GM12873 (cell line): Measurements from ENCODE around the gene UFD1.

ENCODE experiments used
- TF ChIP-seq, protein P1 (sequence below): IDR thresholded peaks from 2 replicates; pipeline ENCODE4 v1.5.1; 2012; ENCODE audit warnings: low read depth, mild to moderate bottlenecking, moderate library complexity, low read length, control low read depth; ENCODE audit not compliant: insufficient read depth; ENCODE audit errors: missing control alignments

Gene UFD1

DNA sequence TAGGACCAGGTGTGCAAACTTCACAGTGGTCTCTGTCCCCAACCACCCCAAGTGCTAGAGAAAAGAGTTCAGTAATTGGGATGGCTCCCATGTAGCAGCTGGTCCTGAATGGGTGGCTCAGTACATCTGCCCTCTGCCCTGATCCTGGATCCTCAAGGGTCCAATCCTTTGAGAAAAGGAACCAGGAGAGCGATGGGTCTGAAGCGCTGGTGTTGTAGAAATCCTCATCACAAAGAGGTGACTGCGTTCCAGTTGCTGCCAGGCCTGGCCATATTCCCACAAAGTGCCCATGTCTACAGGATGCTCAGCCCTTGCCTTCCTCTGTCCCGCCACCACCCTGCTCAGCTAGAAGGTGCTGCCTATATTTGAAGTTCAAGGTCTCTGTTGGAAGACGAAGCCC is 25.3 kb downstream of the UFD1 start:
- TF ChIP-seq, protein P1, sequence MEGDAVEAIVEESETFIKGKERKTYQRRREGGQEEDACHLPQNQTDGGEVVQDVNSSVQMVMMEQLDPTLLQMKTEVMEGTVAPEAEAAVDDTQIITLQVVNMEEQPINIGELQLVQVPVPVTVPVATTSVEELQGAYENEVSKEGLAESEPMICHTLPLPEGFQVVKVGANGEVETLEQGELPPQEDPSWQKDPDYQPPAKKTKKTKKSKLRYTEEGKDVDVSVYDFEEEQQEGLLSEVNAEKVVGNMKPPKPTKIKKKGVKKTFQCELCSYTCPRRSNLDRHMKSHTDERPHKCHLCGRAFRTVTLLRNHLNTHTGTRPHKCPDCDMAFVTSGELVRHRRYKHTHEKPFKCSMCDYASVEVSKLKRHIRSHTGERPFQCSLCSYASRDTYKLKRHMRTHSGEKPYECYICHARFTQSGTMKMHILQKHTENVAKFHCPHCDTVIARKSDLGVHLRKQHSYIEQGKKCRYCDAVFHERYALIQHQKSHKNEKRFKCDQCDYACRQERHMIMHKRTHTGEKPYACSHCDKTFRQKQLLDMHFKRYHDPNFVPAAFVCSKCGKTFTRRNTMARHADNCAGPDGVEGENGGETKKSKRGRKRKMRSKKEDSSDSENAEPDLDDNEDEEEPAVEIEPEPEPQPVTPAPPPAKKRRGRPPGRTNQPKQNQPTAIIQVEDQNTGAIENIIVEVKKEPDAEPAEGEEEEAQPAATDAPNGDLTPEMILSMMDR: no peak

DNA sequence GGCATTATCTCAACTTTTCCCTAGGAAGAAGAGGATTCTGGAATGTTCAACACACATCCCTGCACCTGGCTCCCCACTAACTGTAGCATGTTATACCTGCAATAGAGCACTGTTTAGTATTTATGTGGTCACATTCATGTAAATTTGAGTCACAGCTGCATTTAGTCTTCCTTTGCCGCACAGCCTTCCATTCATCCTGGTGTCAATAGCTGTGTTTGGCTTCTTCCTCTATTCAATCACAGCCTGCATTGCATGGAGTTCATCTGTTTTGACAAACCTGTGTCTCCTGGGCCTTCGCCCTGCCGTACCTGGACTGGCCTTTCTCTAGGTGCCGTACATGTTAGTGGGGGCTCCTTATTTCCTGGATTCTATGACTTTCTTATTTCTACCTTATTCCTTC is 27.4 kb downstream of the UFD1 start:
- TF ChIP-seq, protein P1: no peak

DNA sequence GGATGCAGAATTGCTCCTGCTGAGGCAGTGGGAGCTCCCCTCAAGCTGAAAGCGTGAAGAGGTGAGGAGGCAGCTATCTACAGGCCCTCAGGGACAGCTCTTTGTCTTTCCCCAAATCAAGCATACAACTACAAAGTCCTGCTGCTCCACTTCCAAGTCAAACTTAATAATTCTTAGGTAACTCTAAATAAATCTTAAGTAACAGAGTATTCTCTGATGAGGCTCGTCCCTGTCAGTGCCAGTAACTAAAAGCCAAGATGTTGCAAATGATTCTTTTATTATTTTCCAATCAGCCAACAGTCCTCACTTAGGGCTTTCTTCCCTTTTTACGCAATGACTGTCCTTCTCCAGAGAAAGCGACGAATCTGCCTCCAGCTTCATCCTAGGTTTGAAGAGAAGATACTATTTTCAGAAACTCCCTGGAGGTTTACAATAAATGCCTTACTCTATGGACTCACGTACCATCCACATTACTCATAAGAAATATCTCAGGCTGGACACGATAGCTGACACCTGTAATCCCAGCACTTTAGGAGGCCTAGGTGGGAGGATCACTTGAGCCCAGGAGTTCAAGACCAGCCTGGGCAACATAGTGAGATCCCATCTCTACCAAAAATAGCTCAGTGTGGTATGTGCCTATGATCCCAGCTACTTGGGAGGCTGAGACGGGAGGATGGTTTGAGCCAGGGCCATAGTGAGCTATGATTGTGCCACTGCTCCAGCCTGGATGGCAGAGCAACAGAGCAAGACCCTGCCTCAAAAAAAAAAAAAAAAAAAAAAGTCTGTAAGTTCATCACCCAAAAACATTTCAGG is 28.4 kb downstream of the UFD1 start:
- TF ChIP-seq, protein P1: no peak

DNA sequence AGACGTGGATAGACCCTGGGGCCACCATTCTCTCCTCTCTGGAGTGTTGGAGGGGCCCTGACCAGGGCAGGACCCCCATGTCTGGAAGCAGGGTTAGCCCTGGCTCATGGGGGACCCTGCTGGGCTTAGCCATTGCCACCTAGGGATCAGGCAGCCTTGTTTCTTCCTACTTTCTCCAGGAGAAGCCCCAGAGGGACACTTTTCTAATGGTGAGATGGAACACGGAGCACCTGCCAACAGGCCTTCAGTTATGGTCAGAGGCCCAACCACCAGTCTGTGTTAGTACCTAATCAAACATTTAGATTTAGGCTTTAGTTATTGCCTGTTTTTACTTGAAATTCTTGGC is 29.6 kb downstream of the UFD1 start:
- TF ChIP-seq, protein P1: no peak

DNA sequence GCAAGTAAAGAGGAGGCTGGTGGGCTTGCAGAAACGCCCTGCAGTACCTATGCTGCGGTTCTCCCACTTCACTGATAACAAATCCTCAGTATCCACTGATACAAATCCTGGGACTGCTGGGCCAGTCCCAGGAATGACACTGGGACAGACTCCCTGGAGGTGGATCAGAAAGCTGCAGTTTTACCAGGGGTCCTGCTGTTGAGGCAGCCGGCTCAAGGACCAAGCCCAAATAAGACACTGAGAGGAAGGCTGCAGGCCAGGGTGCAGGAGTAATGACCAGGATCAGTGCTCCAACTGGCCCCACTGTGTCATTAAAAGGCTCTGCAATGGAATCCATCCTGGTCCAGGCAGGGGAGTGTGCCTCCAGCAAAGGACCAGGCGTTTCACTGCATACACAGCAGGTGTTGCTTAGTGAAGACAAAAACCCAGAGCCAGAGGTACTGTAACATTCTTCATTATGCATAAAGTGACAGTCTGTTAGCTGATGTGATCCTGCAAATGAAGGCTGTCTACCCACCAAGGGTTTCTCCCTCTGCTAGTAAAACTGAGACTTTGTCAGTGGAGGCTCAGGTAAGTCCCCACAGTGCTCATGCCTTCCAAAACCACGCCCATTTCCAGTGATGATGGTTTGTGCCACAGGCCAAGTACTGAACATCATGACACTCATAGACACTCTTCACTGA is 30.1 kb downstream of the UFD1 start:
- TF ChIP-seq, protein P1: no peak

DNA sequence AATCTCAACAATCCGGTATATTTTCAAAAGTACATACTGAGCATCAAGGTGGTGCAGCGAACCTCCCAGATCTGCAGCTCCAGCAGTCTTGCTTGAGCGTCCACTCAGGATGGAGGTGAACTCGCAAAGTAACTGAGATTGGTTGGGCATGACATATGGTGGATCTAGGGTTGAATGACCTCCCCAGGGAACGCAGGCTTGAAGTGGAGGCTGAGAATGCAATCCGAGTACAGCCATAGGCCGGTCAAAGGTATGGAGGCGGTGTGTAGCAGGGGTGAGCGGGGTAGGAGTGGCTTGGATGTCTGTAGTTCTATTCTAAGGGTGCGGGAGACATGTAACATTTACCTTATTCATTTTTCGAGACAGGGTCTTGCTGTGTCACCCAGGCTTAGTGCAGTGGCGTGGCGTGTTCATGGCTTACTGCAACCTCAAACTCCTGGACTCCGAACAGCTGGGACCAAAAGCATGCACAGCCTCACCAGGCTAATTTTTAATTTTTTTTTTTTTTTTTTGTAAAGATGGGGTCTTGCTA is 30.9 kb downstream of the UFD1 start:
- TF ChIP-seq, protein P1: no peak

DNA sequence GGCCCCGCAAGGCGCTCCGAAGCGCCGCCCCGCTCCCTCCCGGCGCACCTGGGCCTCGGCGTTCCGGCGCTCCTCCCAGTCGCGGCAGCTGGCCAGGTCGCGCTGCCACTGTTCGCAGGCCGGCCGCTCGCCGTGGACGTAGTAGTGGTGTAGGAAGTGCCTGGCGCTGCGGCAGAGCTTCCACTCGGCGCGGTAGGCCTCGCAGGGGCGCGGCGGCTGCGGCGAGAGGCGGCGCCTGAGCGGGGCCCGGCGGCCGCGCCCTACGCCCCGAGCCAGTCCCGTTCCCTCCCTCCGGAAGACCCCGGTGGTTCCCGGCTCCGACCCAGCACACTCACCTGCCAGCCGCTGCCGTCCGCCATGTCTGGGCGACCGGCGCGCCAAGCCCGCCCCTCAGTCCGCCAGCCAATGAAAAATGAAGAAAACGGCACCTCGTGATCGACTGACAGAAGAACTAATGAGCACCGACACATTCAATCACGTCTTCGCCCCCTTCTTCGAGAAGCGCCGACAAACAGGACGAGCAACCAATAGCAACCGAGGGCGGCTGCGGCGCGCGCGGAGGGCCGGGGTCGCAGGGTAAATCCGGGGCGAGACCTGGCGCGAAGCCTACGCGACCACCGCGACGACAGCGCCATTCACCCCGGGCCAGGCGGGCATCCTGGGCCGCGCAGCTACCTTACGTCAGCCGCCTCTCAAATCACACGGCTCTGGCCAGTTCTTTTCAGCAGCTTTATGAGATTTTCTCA is 31.5 kb downstream of the UFD1 start, which contains the start of gene C22orf39:
TSS of gene C22orf39 (minus strand) at position 382 of the 746 bp plus-strand sequence. CDS start at position 359, 23 bp downstream.
- TF ChIP-seq, protein P1: no peak
